NK-92 treated with Interleukin-12 subunit alpha and Interleukin-12 subunit beta, amount 100 ng/mL, for 24 hours (cell line): ENCODE results near the gene ADD1.
"Not testable (repeated sequence)": the region's sequence is repeated elsewhere in the genome, so short reads cannot be mapped to it uniquely, and the experiment has no call there.

Experiments used
- DNase-seq: peaks from one replicate; lab custom pipeline; 2025; lab: John Stamatoyannopoulos, UW

ADD1 gene

GRCh38 chr4:2886161-2886560 lies 42.5 kb downstream of the ADD1 start:
- no peak for DNase-seq

- no peak for DNase-seq
These were observed 43.0 kb downstream of the ADD1 start for GRCh38 chr4:2886622-2887021.

GRCh38 chr4:2887343-2887742 lies 43.7 kb downstream of the ADD1 start:
- no peak for DNase-seq

GRCh38 chr4:2888886-2889285 lies 45.2 kb downstream of the ADD1 start:
- DNase-seq, result no peak

GRCh38 chr4:2891294-2891693 lies 47.6 kb downstream of the ADD1 start:
- DNase-seq, result no peak

- no peak for DNase-seq
These were observed 50.1 kb downstream of the ADD1 start for GRCh38 chr4:2893772-2894171.

- no peak for DNase-seq
These were observed 54.4 kb downstream of the ADD1 start for GRCh38 chr4:2898001-2898400.

- no peak for DNase-seq
These were observed 57.1 kb downstream of the ADD1 start for GRCh38 chr4:2900741-2901140.

GRCh38 chr4:2901186-2901585 lies 57.5 kb downstream of the ADD1 start:
- DNase-seq, result no peak

GRCh38 chr4:2902126-2902525 lies 58.5 kb downstream of the ADD1 start:
- no peak for DNase-seq

GRCh38 chr4:2905544-2905943 lies 61.9 kb downstream of the ADD1 start:
- DNase-seq, result no peak

GRCh38 chr4:2906218-2906617 lies 62.6 kb downstream of the ADD1 start:
- no peak for DNase-seq

- DNase-seq, result no peak
These were observed 63.6 kb downstream of the ADD1 start for GRCh38 chr4:2907226-2907625.

- DNase-seq, result no peak
These were observed 64.2 kb downstream of the ADD1 start for GRCh38 chr4:2907706-2908293.

- DNase-seq, result no peak
These were observed 65.0 kb downstream of the ADD1 start for GRCh38 chr4:2908686-2909085.

- no peak for DNase-seq
These were observed 65.9 kb downstream of the ADD1 start for GRCh38 chr4:2909583-2909982.

- no peak for DNase-seq
These were observed 66.8 kb downstream of the ADD1 start for GRCh38 chr4:2910409-2910808.

- no peak for DNase-seq
These were observed 68.2 kb downstream of the ADD1 start for GRCh38 chr4:2911868-2912267.

- no peak for DNase-seq
These were observed 69.5 kb downstream of the ADD1 start for GRCh38 chr4:2913168-2913567.

GRCh38 chr4:2914256-2915126 lies 70.8 kb downstream of the ADD1 start:
- no peak for DNase-seq

GRCh38 chr4:2915789-2916188 lies 72.1 kb downstream of the ADD1 start:
- DNase-seq, result no peak

GRCh38 chr4:2916696-2917095 lies 73.1 kb downstream of the ADD1 start:
- not testable (repeated sequence) for DNase-seq

- not testable (repeated sequence) for DNase-seq
These were observed 74.7 kb downstream of the ADD1 start for GRCh38 chr4:2918300-2918699.

- not testable (repeated sequence) for DNase-seq
These were observed 75.1 kb downstream of the ADD1 start for GRCh38 chr4:2918714-2919113.
